HG03060 (cell line): ENCODE measurements around the gene MTPN.

Experiments
- ATAC-seq: cut with Tn5 transposase; IDR thresholded peaks from one replicate; pipeline ENCODE4 v1.9.1; 2021; ENCODE audit warnings: low read depth, moderate number of reproducible peaks; ENCODE audit not compliant: unreplicated experiment

The MTPN gene

DNA sequence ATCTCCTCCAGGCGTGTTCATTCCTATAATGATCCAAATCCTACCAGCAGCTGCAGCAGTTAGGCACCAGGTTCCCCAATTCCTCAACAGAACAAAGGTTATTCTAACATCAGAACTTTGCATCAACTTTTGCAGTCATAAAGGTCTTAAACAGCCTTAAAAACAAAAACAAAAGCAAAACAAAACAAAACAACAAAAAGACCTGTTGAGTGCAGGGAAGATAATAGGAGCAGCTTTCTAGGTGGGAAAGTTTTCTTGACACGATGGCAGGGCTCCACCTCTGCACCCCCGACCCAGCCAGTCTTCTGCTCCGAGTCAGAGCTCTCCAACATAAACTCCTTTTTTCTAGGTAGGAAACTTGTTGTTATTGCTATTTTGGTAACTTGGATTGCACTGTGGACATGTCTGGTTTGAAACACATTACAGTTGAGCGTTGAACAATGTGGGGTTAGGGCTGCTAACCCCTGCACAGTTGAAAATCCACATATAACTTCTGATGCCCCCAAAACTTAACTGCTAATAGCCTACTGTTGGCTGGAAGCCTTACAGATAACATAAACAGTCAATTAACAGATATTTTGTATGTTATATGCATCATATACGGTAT, 77.6 kb downstream of the MTPN start:
- ATAC-seq = no peak

DNA sequence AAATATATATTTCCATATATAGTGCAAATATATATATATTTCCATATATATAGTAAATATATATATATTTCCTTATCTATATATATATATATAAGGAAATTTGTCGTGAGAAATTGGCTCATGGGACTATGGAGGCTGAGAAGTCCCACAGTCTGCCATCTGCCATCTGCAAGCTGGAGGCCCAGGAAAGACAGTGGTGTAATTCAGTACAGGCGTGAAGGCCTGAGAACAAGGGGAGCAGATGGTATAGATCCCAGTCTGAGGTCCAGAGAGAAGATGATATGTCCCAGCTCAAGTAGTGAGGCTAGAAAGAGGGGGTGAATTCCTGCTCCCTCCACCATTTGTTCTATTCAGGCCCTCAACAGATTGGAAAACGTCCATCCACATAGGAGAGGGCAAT, 78.9 kb downstream of the MTPN start:
- no peak for ATAC-seq

DNA sequence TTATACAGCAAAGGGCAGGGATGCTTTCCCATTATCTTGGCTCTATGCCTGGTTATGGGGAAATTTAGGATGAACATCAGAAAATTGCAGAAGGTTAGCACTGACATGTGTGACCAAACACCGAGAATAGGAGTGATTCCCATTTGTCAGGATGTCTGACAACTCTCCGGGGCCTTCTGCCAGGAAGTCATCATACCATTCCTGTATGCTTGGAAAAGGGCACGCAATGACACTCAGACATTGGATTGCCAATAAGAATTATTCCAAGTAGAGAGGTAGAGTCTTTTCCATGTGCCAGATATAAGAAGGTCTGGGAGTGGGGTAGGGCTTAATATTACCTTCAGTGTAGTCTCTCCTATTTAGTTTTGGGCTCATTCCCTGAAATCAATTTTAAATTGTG, 82.3 kb downstream of the MTPN start:
- no peak for ATAC-seq

DNA sequence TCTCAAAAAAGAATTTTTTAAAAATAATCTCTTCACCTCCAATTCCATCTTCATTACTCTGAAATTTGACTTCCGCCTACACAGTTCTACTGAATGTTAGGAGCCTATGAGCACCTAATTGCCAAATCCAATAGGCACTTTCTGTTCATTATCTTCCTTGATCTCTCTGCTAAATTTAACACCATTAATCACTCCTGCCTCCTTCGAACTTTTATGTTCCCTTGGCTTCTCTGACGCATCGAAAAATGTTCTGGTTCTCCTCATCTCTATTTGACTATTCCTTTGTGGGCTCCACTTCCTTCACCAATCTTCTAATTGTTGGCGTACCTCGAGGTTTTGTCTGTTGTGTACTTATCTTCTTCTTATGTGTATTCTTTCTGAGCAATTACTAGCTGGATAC, 87.3 kb downstream of the MTPN start:
- no peak for ATAC-seq

DNA sequence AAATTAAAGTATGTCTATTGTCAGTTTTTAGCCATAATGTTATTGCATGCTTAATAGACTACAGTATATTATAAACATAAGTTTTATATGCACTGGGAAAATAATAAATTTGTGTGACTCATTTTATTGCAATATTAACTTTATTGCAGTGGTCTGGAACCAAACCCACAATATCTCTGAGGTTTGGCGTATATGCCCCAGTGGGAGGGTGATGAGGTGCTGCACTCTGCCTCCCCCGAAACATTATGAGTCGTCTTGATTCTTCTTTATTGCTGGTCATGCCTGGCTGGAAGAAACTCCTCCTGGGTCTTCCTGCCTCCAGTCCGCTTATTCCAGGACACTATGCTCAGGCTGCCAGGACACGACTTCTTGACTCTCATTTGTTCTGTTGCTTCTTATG, 88.4 kb downstream of the MTPN start:
- no peak for ATAC-seq

DNA sequence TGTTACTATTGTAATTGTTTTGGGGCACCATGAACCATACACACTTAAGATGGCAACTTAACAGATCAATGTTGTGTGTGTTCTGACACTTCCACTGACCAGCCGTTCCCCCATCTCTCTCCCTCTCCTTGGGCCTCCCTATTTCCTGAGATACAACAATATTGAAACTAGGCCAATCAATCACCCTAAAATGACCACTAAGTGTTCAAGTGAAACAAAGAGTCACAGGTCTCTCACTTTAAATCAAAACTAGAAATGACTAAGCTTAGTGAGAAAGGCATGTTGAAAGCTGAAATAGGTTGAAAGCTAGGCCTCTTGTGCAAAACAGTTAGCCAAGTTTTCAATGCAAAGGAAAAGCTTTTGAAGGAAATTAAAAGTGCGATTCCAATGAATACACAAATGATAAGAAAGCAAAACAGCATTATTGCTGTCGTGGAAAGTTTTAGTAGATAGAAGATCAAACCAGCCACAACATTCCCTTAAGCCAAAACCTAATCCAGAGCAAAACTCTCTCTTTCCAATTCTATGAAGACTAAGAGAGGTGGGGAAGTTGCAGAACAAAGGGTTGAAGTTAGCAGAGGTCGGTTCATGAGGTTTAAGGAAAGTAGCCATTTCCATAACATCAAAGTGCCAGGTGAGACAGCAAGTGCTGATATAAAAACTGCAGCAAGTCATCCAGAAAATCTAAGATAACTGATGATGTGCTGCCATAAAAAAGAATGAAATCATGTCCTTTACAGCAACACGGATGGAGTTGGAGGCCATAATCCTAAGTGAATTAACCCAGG, 90.6 kb downstream of the MTPN start:
- ATAC-seq = no peak

DNA sequence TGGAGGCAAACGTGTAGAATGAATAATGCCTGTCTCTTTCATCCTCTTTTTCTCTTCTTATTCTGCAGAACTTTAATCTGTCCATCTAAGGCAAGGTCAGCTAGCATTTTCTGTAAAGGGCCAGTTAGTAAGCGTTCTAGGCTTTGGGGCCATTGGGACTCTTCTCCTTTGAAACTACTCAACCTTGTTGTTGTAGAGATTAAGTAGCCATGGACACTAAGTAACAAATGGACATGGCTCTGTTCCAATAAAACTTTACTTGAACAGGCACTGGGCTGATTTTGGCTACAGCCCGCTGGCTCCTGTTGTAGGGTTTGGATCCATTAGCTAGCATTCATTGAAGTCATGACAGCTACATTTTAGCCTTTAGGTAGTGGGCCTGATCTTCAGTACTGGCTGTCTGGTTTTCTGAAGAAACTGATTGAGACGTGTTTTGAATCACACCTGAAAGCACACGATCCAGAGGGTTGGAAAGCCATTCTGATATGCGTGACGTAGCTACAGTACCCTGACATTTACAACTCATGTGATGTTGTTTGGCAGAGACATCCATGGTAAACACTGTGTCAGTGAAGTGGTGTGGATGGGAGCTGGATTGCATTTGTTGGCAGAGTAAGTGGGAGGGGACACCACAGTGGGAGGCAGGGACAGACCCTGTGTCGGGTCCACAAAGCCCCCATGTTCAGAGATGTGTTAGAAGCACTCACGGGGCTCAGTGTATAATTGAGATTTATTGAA, 92.5 kb downstream of the MTPN start:
- ATAC-seq = no peak

DNA sequence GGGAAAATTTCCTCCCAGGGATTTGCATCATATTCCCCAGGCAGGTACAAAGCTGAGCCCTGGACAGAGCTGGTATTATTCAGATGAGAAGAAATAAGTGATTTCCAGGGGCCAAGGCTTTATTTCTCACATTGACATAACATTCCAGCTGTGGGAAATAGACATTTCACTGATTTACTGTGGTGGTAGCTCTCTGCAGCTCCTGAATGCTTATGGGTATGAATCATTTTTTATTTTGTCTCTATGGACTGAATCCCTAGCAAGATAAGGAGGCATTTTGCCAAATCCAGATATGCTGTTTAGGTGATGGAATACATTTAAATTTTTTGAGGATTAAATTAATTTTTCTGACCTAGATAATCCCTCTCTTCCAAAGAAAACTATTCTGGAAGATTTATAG, 97.9 kb downstream of the MTPN start:
- ATAC-seq = no peak

DNA sequence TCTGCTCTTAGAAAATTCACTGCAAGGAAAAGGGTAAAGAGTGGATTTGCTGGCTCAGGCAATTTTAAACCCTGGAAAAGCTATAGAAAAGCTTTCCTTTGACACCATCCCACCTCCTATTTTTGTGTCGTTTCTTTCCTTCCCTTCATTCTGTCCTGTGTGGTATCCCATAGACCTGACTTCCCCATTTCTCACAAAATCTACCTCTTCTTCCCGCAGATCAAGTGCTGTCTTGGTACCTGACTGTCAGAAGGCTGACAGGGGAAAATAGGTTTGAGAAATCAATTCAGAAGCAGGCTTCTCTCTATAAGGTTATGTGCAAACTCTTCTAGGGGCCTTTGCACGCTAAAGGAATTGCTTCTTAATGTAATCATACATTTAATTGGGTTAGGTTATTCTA, 98.9 kb downstream of the MTPN start:
- ATAC-seq = no peak

DNA sequence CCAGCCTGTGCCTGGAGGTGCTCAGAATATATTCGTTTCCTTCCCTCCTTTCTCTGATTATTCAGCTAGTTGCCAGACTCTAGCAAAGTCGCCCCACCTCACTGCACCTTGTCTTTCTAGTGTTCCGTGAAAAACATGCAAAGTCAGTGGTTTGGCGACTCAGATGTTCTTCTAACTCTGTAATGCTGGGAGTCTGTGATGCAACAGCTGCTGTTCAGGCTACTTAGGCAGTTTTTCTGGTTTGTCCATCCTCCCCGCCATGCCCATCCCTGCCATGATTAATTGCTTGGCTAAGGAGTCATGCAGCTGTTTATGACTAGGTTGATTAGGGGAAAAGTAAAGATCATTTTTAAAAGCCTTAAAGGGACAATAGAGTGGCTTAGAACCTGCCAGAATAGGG, 99.4 kb downstream of the MTPN start:
- peak; percentile 47 for ATAC-seq
